Kidney tubule cell (primary cell): Measurements from ENCODE around the gene ANP32A.
A peak's percentile ranks its signal among the peaks of the same experiment; 100 is the strongest.

Experiments used
- DNase-seq: peaks from one replicate; pipeline ENCODE4 v3.0.0-alpha.2; 2018; ENCODE audit warnings: low spot score

Gene ANP32A

GRCh38 chr15:68743256-68743655, 77.4 kb downstream of the ANP32A start:
- no peak for DNase-seq

GRCh38 chr15:68739390-68740080, 81.2 kb downstream of the ANP32A start:
- DNase-seq, result peak; percentile 8

- no peak for DNase-seq
Observed at GRCh38 chr15:68735610-68736009, 85.1 kb downstream of the ANP32A start.

GRCh38 chr15:68734881-68735280, 85.8 kb downstream of the ANP32A start:
- DNase-seq, result no peak

- no peak for DNase-seq
Observed at GRCh38 chr15:68734352-68734751, 86.3 kb downstream of the ANP32A start.

- no peak for DNase-seq
Observed at GRCh38 chr15:68733666-68734065, 87.0 kb downstream of the ANP32A start.

- no peak for DNase-seq
Observed at GRCh38 chr15:68732451-68732850, 88.2 kb downstream of the ANP32A start.

DNA sequence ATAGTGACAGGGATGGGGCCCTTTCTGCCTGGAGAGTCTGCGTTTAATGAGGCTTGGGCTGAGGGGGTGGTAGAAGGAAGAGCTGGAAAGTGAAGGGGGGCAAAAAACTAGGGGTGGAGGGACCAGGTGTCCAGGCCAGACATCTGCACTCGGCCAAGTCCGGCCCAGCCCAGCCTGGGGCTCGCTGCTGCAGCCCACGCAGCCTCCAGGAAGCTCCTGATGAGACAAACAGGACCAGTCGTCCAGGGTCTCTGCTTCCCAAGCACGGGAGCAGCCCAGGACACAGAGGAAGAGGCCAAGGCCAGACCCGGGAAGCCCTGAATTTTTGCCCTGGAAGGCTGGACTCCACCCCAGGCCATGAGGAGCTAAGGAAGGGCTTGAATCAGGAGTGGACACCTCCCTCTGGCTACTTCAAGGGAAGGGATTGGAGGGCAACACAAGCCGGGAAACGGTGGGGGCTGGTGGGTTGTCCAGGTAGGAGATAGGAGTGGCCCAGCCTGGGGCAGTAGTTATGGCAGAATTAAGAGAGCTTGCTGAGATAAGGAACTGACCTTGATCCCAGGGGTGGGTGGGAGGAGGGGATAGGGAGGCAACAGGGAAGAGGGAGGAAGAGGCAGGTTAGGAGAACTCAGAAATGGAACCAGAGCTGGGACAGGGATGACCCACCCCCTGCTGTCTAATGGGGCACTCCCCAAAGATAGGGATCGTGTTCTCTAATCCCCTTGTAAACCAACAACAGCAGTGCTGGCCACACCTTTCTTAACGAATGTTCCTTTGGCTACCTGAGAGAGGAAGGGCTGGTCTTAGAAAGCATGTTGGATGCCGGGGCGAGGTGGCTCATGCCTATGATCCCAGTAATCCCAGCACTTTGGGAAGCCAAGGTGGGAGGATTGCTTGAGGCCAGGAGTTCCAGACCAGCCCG, 89.5 kb downstream of the ANP32A start:
- no peak for DNase-seq

DNA sequence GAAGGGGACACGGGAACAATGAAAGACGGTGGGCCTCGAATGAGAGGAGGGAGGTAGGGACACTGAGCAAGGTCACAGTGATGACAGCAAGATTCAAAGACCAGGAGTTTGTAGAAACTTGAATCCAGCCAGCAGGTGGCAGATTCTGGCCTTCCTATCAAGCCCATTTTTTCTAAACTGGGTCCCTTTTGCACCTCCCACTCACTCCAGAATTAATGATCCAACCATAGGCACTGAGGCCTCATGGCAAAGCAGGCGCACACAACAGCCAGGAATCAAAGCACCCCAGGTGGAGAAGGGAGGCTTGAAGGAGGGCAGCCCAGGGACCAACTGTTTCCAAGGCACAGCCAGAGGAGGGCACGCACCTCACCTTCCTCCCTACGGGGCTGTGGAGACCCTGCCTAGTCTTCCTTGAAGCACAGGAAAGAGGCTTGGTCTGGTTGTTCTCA, 90.2 kb downstream of the ANP32A start:
- peak; percentile 67 for DNase-seq

- DNase-seq, result peak; percentile 86
Observed at GRCh38 chr15:68729789-68730411, 90.8 kb downstream of the ANP32A start.
